GM18502 (cell line): ENCODE measurements around the gene RPS6KA5.

Experiments used
- ATAC-seq: cut with Tn5 transposase; IDR thresholded peaks from one replicate; pipeline ENCODE4 v1.9.1; 2021; ENCODE audit warnings: mild to moderate bottlenecking; ENCODE audit not compliant: unreplicated experiment, poor library complexity

RPS6KA5 gene

DNA sequence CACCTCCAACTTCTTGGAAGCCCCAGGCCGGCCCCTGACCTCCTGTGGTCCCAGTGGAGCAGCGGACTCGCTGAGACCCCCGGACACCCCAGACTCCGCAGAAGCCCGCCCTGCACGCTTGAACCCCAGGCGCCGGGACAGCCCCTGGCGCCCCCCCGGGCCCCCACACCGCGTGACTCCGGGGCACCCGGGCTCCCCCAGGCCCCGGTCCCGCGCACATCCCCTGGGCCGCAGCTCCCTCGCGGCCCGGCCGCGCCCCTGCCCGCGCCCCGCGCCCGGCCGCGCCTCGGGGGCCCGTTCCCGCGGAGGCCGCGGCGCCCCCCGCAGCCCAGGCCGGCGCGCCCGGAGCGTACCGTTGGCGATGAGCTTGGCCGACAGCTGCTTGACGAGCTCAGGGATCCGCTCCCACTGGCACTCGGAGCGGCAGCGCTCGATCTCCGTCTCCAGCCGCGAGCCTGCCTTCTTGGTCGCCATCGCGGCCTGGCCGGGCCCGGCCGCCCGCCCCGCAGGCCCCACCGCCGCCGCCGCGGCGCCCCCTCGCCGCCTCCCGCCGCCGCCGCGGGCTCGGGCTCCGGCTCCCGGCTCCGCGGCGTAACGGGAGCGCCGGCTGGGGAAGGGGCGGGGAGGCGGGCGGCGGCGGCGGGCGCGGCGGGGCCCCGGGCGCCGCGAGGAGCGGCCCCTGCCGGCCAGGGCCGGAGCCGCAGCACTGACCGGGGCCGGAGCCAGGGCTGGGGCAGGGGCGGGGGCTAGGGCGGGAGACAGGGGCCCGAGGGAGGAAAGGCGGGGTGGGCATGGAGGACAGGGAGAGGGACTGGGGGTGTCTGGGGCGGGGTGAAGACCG lies 244.4 kb downstream of the RPS6KA5 start, which contains the start of gene TTC7B:
Gene TTC7B (minus strand): TSS at position 609 of the 841 bp plus-strand sequence. CDS start 135 bp downstream, at position 474.
- ATAC-seq = peak; percentile 73

DNA sequence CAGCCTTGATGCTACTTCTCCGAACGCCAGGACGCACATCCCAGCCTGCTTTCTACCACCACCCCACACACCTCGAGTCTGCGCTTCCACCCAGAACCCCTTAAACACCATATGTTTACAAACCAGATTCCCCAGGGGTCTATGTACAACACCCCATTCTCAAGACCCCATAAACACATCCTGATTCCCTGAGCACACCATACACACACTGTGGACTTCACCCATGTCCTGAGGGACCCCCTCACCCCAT lies 244.9 kb downstream of the RPS6KA5 start:
- ATAC-seq = no peak

DNA sequence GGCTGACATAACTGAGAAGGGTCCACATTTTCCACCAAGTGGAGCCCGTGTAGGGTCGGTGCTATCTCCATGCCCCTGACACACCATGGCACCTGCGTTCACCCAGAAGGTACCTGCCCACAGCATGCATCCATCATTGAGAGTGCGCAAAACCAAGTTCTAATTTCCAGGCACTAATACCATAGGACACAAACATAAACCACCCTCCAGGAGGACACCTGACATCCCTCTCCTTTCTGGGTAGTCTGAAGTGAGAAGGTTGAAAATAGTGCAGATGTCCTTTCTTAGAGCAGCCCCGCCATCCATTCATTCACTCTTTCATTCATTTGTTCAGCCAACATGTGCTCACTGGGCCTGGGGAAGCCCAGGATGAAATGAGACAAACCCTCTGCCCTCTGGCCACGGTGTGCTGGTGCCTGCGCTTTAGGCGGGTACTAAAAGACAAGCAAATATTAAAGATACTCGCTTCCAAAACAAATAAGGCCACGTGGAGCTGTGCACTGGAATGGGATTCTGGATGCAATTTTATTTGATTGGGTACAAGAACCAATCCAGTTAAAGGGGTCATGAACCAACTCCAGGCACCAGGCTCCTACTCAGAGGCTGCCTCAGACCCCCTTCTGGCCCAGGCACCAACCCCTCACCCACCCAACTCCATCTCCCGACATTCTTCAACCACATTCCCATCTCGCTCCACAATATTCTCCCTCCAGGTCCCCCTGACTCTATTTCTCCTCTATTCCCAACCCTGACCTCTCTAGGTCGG lies 245.5 kb downstream of the RPS6KA5 start:
- ATAC-seq = no peak

DNA sequence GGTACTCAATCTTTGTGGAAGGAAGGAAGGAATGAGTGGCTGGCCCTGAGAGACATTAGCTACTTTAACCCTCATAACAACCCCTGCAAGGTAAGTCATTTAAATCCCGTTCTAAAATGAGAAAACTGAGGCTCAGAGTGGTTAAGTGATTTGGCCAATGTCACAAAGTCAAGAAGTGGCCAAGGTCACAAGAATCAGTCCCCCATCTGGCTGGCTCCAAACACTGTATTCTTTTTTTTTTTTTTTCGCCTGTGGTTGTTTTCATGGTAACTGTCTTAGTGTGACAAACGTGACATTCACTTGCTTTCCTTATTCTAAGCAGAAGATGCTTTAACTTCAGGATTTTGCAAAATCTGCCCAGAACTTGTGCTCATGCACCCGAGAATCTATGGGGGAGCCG lies 247.0 kb downstream of the RPS6KA5 start:
- ATAC-seq = no peak

DNA sequence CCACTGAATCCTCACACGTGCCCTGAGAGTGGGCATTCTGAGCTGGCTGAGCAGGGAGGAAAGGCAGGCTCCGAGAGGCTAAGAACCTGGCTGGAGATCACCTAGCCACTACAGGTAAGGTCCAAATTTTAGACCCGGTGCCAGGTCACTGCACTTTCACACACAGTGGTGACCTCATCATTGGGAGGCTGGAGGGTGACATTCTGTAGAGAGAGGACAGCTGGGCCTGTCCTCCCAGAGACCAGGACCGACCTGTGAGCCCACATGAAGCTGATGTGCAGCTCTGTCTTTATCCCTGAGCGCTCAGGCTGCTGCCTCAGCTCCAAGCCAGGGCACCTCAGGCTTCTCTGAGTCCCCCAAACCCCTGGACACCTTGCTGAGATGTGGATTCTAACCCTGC lies 248.3 kb downstream of the RPS6KA5 start:
- no peak for ATAC-seq

DNA sequence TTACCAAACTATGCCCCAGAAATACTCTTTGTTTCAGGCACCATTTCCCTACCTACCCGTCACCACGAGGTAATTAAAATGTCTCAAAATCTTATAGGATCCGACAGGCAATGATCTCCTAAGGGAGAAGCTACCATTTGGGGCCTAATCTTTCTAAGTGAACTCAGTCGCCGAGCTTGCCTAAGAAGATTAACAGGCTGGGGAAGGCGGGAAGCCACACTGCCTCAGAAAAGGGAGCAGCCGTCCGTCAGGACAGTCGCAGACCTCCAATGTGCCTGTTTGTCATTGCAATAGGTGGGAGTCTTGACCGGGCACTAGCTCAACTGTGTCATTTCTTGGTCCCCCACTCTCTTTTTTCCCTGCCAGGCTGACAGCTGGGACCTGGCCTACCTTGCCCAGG lies 248.8 kb downstream of the RPS6KA5 start:
- no peak for ATAC-seq

DNA sequence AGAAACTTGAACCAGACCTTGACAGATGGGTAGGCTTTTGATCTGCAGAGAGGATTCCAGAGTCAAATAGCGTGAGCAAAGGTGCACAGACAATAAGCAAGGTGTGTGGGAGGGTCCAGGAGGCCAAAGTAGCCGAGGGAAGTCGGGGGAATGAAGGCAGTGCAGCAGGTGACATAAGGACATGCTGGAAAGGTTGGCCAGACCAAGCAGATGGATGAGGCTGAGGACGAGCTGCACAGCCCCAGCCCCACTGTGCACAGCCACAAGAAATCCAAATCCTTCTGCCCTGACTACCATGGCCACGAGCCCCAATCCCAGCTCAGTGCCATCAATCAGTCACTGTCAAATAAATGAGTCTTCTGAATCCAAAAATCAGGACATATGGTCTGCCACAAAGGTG lies 249.6 kb downstream of the RPS6KA5 start:
- ATAC-seq = no peak

DNA sequence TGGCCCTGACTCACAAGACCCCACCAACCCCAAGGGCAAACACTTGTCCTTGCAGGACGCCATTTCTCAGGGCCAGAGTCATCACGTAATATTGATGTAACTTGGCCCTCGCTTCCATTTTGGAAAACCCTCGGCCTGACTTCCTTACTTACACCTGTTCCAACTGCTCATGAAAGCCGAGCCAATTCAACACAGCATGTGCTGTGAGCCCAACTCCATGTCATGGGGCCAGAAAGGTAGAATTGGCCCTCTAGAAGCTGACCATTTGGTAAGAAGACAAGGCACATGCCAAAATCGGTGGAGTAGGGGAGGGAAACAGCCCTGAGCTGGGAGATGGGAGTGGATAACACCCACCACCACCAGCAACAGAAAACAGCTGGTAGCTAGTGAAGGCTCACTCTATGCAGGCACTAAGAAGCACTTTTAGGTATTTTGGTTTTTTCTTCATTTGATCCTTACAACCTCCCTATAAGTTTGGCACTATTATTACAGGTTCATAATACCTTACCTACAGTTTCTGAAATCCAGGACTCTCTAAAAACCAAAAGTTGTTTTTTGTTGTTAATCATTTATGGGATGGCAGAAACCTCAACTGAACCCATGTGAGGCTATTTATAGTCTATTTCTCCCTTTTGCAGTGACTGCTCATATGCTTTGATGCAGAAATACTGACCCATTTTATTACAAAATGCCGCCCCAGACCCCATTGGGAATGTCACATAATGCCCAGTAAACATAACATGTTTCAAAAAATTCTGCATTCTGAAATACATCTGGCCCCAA lies 250.7 kb downstream of the RPS6KA5 start:
- no peak for ATAC-seq

DNA sequence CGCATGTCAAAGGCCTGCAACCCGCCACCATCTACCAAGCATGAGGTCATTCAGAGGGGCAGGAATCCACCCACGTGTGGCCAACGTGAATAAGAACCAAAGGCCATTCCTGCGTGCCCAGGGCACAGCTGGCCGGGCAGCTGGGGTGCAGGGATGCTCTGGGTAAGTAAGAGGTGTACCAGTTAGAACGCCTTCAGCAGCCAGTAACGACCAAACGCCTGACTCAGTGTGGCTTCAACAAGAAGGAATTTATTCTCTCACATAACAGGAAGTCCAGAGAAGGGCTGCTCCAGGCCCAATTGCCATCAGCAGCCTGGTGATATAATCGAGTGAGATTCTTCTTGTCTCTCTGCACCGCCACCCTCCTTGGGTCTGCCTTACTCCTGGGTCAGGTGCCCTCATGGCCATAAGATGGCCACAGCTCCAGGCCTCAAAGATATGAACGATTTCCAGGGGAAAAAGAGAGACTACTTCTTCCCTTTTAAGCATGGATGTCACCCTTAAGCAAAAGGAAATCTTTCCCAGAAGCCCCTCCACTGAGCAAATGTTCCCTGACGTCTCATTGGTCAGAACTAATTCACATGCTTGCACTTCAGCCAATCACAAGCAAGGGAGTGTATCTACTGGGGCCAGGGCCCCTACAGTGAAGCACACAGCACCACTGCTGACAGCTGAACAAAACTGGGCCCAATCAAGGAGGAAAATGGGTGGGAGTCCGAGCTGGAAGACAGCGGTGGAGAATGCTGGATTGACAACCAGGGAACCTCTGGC lies 251.5 kb downstream of the RPS6KA5 start:
- no peak for ATAC-seq

DNA sequence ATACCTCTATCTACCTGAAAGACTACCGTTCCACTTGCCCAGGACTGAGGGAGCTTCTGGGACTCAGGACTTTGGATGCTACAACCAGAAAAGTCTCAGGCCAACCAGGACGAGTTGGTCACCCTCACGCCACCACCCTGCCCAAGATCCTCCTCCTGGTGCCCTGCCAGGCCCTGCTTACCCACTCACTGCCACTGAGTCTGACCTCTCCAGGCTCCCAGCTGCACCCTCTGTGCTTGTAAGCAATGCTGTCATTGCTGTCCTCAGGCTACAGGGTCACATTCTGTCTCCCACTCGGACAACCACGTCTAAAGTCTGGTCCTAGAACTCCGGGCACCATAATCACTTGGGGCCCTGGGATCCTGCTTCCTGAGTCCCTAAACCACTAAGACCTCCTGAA lies 253.4 kb downstream of the RPS6KA5 start:
- no peak for ATAC-seq

DNA sequence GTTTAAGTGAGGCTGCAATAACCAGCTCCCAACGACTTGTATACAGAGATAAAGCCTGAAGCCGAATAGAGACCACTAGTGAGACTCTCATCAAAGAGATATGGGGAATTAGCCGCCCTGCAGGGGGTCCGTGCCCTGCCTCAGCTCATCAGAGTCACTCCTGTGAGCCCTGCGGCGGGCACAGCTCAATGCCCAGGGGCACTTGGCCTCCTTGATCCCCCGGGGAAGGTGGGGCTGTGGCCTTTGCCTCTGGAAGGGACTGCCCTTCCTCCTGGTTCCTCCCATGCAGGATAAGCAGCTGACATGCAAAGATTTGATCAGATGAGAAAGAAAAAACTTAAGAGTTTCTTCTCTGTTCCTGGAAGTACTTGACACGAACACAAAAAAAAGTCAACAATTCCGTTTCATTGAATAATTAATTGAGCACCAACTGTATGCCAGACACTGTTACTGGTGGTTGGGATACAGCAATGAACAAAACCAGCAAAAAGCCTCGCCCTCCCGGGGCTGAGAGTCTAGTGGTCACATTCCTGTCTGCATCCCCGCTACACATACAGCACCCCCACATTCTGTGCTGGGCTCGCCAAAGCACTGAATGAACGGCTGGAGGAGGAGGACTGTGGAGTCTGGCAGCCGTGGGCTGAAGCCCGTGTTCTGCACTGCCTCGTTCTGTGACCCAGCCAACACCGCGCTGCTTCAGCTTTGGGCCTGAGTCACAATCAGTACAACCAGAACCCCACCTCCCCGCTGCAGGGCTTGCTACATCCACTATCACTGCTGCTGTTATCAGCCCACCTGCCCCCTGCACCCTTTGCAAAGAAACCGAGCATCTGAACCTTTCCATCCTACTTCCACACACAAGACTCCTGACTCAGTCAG lies 254.5 kb downstream of the RPS6KA5 start:
- ATAC-seq = no peak

DNA sequence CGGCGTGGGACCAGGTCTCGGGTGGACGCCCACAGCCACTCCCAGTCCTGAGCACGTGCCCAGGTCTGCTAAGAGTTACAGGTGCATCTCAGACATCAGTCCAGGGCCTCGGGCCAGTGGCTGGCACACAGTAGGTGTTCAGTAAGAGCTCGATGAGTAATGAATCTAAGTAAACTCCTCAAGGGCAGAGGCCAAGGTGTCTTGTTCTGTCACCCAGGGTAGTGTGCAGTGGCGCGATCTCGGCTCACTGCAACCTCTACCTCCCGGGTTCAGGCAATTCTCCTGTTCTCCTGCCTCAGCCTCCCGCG lies 255.4 kb downstream of the RPS6KA5 start:
- no peak for ATAC-seq

DNA sequence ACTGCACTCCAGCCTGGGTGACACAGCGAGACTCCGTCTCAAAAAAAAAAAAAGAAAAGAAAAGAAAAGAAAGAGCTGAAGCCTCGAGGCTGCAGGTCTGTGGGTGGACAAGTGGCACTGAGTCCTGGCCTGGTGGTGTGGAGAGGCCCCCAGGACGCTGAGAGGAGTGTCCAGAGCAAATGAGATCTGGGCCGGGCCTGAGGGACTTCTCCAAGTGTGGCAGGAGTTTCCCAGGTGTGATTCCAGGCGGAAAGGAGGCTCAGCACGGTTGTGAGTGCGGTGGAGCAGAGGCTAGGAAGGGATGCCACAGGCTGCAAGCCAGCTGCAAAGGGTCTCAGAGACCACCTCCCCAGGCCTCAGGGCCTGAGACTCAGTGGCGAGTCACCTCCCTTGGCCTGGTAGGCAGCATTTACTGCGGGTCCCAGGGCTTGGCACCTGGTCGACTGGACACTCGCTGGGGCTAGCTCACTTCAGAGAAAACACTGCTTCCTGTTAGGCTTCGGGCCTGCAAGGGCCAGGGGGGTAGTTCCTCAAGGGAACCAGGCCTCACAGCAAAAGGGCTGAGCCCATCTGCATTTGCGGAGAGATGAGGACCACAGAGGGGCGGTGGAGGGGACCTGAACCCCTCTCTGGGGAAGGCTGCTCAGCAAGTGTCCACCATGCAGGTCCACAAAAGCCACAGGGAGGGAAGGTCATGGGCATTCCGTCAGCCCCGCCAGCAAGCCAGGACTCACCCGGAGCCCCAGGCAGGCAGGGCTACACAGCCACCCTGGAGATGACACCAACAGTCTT lies 256.0 kb downstream of the RPS6KA5 start:
- no peak for ATAC-seq

DNA sequence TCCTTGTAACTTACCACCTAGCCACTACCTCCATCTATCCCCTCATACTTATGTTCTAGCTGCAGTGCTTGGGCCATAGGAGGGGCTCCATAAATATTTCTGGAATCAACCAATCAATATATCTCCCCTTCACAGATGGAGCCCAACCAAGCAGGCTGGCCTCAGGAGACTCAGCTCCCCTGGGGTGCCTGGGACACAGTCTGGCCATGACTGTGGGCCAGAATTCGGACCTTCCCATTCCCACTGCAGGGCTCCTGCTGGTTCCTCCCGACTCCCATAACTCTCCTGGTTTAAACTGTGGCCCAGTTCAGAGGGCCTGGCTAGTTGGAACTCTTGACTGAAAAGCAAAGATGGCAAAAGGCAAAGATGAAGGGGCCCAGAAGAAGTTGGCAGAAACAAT lies 257.2 kb downstream of the RPS6KA5 start:
- no peak for ATAC-seq

DNA sequence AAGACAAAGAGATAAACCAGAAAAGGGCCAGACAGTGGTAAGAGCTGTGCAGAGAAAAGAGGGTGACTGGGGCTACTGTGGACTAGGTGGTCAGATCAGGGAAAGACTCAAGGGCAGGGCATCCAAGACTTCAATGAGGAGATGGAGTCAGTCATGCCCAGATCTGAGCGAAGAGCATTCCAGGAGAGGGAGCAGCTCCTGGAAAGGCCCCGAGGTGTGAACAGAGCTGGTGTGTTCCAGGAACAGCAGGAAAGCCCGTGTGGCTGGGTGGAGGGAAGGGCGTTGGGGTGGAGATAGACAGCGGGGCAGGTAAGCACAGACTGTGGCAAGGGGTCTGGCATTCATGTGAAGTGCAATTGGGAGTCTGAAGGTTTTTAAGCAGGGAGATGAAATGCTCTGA lies 261.0 kb downstream of the RPS6KA5 start:
- ATAC-seq = no peak

DNA sequence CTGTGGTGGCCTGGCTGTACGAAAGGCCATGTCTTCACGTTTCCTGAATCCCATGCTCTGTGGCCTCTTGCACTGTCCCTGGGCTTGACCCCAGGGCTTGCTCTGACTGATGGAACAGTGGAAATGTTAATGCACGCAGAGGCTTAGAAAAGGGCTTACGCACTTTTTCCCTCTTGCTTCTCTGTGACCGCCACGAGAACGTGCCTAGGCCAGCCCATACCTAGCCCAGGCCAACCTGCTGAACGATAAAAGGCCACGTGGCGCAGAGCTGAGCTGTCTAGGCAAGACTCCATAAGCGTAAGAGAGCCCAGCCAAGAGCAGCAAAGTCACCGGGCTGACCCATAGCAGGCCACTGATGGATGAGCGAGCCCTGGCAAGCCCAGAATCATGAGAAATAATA lies 262.5 kb downstream of the RPS6KA5 start:
- no peak for ATAC-seq
